ENCODE data around the gene WDTC1.

GRCh38 chr1:27246194-27246593 is 11.8 kb downstream of the WDTC1 start:
- TF ChIP-seq CTCF (IDR thresholded peaks at IDR 0.05; ENCODE audit: low read length): no peak
- TF ChIP-seq EZH2 (IDR thresholded peaks at IDR 0.05; ENCODE audit: borderline replicate concordance, low read length): no peak
